Caki2 (cell line): ENCODE measurements around the gene CBL. TPM values are rescaled to one million over a fixed set of nuclear protein-coding genes. Genes with fewer than 3 reads are reported as not detected.

Experiments used
- DNase-seq: peaks from one replicate; pipeline ENCODE4 v3.0.0-alpha.2; 2015; ENCODE audit warnings: low read depth
- in situ Hi-C: cut with HindIII; loops from 2 replicates; pipeline ENCODE4 v1.10.0; 2016; ENCODE audit warnings: low sequenced_read_pairs, low pct_unique_long_range_greater_than_20kb, mixed read lengths
- total RNA-seq: library from RNA; depleted of rRNA; stranded (reverse); fragments of >200 nt; shearing (Covaris generic); gene quantifications from 2 replicates; pipeline ENCODE4 v1.2.3, GENCODE V29; 2014; ENCODE audit warnings: low replicate concordance; rRNA removed

The CBL gene
- total RNA-seq, 1 experiment from 2014 or later: 3.7 TPM

DNA sequence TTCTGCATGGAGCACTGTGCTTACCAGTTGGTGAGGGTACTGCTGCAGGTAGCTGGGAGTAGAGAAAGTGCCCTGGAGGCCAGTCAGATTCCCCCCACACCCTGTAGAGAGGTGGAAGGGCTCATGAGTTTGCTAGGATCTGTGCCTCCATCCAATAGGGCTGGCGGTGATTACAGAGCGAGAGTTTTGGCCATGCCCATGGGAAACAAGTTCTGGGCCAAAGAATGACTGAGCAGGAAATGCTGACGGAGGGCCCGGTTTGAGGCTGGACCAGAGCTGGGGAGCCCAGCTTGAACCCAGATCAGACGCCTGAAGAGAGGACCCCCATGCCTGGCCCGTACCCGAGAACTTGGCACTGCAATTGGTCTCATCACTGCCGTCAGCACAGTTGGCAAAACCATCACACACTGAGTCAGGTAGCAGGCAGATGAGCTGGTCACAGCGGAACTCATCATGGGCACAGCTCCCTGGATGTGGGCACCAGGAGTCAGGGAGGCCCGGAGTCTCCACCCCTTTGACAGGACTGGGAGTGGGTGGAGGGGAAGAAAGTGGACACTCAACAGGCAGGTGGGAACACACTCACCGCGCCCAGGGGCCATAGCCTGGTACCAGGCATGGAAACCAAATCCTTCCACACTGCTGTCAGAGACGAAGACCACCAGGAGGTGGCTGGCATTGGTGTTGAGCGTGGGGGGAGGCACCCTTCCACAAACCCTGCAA is 138.3 kb downstream of the CBL start:
- in situ Hi-C loops: no loop called here
- no peak for DNase-seq

DNA sequence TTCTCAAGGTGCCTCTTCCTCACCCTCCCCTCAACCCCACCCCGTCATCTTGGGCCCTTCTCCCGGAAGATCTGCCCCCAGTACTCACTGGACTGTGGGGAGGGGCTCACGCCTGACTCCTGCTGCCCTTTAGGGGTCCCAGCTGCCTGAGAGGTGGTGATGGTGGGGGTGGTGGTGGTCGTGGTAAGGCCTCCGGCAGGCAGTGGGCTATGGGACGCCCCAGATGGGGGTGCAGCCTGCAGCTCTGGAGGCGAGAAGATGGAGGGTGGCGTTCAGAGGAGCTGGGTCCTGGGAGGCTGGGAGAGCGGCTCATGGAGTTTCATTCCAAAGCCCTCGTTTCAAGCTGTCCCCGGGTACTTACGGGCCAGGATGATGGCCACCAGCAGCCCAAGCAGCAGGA is 139.5 kb downstream of the CBL start:
- in situ Hi-C loops: no loop called here

DNA sequence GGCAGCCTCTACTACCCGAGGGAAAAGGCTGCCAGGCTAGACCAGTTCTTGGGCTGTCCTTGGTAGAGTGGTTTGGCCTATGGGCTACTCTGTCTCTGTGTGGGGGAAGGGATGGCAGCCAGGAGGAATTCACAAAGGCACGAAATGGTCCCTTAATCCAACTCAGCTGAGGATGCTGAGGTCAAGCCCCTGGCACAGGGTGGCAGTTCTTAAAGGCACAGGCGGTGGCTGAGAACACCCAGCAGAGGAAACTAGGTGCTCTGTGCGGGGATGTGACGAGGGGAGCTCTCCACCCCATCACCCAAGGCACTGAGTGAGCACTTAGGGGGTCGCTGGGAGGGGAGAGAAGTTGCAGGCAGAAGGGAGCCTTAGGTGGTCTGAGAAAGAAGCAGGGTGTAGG is 140.5 kb downstream of the CBL start, which contains the start of gene MFRP:
TSS of gene MFRP (minus strand) at position 101 of the 400 bp plus-strand sequence. CDS start 192 bp downstream, outside the sequence.
- in situ Hi-C loops: no loop called here
- DNase-seq: no peak

More for the DNA sequence above, 139.5 kb downstream of the CBL start:
- no peak for DNase-seq

DNA sequence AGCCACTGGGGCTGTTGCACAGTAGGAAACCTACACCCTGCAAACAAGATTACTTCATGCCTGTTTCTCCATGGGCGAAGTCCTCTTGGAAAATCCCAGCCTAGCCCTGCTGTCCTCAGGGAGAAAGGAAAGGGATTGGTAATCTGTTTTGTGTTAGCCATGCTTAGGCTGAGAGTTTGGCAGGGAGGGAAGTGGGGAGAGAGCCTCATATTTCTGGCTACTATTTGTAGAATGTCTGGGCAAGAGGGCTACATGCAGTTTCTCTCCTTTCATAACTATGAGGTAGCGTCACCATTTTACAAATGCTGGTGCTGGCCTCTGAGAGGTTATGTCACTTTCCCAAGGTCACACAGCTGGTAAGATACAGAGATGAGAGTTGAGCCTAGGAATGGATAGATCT is 141.1 kb downstream of the CBL start:
- in situ Hi-C loops: no loop called here

DNA sequence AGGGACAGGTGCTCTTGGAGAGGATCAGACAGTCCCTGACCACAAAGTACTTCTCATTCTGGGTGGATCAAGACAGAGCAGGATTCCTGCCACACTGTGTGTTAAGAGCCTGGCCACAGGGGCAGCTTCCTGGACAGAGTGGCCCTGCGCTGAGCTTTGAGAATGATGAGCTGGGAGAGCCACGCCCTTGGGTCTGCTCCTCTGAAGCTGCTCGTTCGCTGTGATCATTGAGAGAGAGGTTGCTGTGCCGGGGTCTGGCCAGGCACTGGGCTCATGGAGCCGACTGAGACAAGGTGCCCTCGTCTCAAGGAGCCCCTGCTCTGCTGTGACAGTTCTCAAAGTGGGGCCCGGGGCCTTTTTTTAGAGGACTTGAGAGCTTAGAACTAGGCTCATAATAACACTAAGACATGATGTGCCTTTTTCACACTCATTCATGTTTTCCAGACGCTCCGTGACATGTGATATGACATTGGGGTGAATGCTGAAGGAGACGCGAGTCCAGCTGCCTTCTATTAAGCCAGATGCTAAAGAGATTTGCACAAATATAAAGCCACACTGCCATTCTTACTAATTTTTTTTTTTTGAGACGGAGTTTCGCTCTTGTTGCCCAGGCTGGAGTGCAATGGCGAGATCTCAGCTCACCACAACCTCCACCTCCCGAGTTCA is 141.9 kb downstream of the CBL start:
- no peak for DNase-seq
- in situ Hi-C loops: no loop called here

More for the DNA sequence above, 141.1 kb downstream of the CBL start:
- no peak for DNase-seq

DNA sequence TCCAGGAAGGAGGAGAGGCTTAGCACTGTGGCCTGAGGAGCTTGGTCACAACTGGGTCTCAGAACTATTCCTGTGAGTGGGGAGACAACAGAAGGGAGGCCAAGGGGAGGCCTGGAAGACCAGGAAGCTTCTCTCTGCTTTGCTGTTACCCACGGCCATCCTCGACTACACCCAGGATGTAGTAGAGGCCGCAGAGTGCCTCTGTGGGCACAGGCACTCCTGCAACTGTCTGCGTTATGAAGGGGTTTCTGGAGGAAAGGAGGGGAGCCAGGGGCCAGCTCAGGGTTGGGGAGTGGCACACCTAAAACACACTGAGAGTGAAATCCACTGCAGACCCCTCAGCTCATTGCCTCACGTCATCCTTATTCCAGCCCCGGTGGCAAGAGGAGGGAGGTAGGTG is 144.2 kb downstream of the CBL start:
- in situ Hi-C loops: no loop called here
- no peak for DNase-seq

DNA sequence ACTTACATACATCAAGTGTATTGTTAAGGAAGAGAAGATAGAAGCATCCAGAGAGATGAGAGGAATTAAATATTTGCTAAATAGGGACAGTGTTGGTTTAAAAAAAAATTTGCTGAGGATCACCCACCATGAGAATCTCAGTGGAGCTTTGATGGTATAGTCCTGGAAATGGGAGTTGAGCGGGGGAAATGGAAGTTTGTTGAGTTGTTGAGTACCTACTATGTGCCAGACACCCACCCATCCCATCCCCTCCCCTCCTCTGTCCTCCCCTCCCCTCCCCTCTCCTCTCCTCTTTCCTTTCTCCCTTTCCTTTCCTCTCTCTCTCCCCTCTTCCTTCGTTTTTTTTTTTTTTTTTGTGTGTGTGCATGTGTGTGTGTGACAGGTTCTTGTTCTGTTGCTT is 145.1 kb downstream of the CBL start:
- in situ Hi-C loops: no loop called here
- no peak for DNase-seq

DNA sequence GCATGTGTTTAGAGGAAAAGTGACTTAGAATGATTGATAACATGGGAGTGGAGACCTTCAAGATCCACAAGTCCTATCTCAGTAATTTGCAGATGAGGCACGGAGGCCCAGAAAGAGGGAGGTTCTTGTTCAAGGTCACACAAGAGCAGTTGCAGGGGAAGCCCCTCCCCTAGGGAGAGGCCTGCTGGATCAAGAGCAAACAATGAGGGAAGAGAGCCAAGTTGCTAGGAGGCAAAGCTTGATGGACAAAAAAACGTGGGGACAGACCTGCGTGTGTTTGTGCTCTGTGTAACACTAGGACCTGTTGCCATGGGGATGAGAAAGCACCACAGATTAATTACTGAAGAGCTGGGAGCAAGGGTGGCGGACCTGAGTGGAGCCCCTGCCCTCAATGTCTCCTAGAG is 146.7 kb downstream of the CBL start:
- no peak for DNase-seq
- in situ Hi-C loops: no loop called here

DNA sequence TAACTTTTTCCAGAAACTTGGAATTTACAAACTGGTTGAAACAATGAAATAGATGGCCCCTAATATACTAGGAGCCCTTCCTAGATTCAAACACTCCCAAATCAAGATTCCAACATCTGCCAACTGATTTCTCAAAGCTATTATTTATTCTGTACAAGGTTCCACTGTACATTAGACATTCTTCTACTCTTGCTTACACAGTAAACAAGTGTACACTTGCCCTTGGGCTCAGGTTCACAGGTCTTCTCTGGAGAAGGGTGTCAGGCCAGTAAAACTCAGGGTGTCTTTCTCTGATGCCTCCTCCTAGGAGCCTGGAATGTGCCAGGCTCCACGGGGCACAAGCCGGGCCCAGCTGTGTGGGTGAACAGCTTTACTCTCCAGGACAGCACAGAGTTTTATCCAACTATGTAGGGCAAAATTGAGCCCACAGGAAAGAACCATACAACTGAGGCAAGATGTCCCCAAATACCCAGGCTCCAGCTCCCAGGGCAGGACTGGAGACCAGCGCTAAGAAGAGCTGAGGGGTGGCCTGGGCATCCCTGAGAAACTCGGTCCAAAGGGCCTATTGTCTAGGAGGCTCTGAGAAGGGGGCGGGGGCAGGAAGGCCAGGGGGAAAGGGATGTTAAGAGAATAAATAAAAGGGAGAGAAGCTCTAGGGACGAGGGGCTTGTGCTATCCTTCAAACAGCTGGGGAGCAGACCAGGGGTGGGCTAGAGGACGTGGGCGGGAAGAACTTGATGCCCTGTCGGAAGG is 149.1 kb downstream of the CBL start:
- DNase-seq: no peak
- in situ Hi-C loops: no loop called here

DNA sequence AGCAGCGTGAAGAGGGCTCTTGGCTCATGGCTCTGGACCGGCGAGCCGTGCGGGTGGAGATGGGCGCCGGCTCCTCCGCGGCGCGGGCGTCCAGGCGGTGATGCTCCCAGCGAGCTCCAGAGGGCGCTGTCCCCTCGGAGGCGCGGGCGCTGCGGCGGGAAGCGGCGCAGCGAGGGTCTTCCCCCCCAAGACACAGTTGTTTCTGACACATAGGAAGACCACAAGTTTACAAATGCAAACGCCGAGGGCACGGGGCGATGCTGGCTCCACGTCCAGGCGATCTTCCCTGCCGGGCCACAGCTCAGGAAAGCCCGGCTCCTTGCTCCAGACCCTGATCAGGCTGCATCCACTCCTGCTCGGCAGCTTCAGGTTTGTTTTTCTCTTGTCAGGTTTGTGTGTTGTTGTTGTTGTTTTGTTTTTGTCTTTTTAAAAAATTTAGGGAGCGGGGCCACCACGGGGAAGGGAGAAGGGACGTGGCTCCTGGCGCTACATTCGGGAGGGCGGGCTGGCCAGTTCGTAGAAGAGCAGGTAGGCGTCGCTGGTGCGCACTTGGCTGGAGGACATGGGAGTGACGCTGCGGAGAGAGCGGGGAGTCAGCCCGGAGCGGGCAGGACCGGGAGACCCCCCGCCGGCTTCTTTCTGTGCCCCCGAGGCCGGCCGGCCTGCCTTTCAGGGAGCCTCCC is 150.4 kb downstream of the CBL start:
- DNase-seq: peak; percentile 62
- in situ Hi-C loops: no loop called here

DNA sequence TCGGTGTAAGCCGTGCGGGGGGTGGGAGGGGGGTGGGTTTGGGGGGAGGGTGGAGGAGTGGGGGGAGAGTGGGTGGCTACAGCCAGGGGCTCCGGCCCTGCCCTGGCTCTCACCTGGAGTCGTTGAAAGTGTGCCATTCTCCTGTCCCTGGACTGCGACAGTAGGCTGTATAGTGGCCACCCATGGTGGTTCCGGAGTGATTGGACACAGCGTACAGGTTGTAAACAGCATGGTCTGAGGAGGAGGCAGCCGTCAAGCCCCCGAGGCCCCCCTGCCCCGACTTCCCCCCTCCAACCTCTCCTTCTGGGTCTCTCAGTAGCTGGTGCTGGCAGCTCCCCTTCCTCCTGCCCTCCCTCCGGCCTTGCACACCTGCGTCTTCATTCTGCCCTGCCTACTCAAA is 150.9 kb downstream of the CBL start:
- DNase-seq: no peak
- in situ Hi-C loops: no loop called here

Other genes starting within 250 kb of the CBL start
- gene FOXR1, start 234.6 kb upstream of the CBL start, total RNA-seq: not detected in 2 replicates
- 2.8 and 6.6 TPM in 2 replicates for gene CENATAC, start 208.2 kb upstream of the CBL start, total RNA-seq
- 1,530 and 1,545 TPM in 2 replicates for gene RPS25, start 188.0 kb upstream of the CBL start, total RNA-seq
- gene TRAPPC4, start 187.6 kb upstream of the CBL start, total RNA-seq: 77.2 and 80.8 TPM in 2 replicates
- 18.5 and 28.3 TPM in 2 replicates for gene SLC37A4, start 175.5 kb upstream of the CBL start, total RNA-seq
- 74.1 and 92.8 TPM in 2 replicates for gene HYOU1, start 149.1 kb upstream of the CBL start, total RNA-seq
- gene VPS11, start 138.5 kb upstream of the CBL start, total RNA-seq: 11.1 and 11.6 TPM in 2 replicates
- 56.3 and 66.6 TPM in 2 replicates for gene HMBS, start 121.5 kb upstream of the CBL start, total RNA-seq
- gene DPAGT1, start 104.5 kb upstream of the CBL start, total RNA-seq: 13.1 and 24.2 TPM in 2 replicates
- 2.5 and 3.2 TPM in 2 replicates for gene C2CD2L, start 99.0 kb upstream of the CBL start, total RNA-seq
- 7.7 and 11.0 TPM in 2 replicates for gene HINFP, start 84.8 kb upstream of the CBL start, total RNA-seq
- not detected in 2 replicates for gene ABCG4, start 57.3 kb upstream of the CBL start, total RNA-seq
- 35.8 and 43.3 TPM in 2 replicates for gene NLRX1, start 37.6 kb upstream of the CBL start, total RNA-seq
- gene NHERF4, start 20.9 kb upstream of the CBL start, total RNA-seq: 0.61 and 0.95 TPM in 2 replicates
- gene MCAM, start 110.8 kb downstream of the CBL start, total RNA-seq: 0.27 TPM in 1 of 2 replicates, not detected in the other
- gene RNF26, start 128.2 kb downstream of the CBL start, total RNA-seq: 8.0 and 13.4 TPM in 2 replicates
- not detected in 2 replicates for gene C1QTNF5, start 134.5 kb downstream of the CBL start, total RNA-seq
- gene MFRP, start 140.4 kb downstream of the CBL start, total RNA-seq: not detected in 2 replicates
- gene USP2, start 175.4 kb downstream of the CBL start, total RNA-seq: 3.7 TPM in 1 of 2 replicates, not detected in the other
- 0.10 TPM in 1 of 2 replicates, not detected in the other for gene THY1, start 216.8 kb downstream of the CBL start, total RNA-seq